Measurements from ENCODE around the gene AMER3.

Gene AMER3

GRCh38 chr2:130799295-130799694 is 44.0 kb downstream of the AMER3 start:
- Histone ChIP-seq H2BK12ac (ENCODE audit: low read length in 2 of 2) (no peak overlapping the region), H2BK15ac (ENCODE audit: low read depth, poor library complexity, severe bottlenecking) (no peak overlapping the region), H4K8ac (ENCODE audit: low read length) (no peak overlapping the region), H3K36me3 (ENCODE audit: control insufficient read depth in 1 of 2, insufficient read depth in 2 of 2, low read depth in 1 of 2, low read length in 2 of 2) (no peaks in the 10 kb centered on the region), H4K91ac (ENCODE audit: low read length) (no peak overlapping the region), H2BK120ac (ENCODE audit: low read depth, low read length) (no peak overlapping the region), H3K4me2 (ENCODE audit: low read length, poor library complexity, severe bottlenecking) (no peak overlapping the region), H3K9me3 (ENCODE audit: control insufficient read depth, low read length) (no peaks in the 10 kb centered on the region), H2AFZ (ENCODE audit: low read depth, low read length) (no peak overlapping the region), H3K79me1 (replicated peaks; ENCODE audit: low read length, poor library complexity, severe bottlenecking) (no peaks in the 10 kb centered on the region), H3K9ac (ENCODE audit: low read length) (no peak overlapping the region), H3K27me3 (ENCODE audit: control insufficient read depth in 1 of 2, insufficient read depth in 1 of 2, low read length in 2 of 2) (peaks cover 0 to 19% of the 10 kb centered on the region in 2 experiments), H2BK5ac (ENCODE audit: low read depth, low read length, poor library complexity, severe bottlenecking) (no peak overlapping the region), H3K14ac (ENCODE audit: low read length in 2 of 2) (no peak overlapping the region), H2AK5ac (ENCODE audit: low read length, severe bottlenecking) (no peak overlapping the region), H3K4ac (ENCODE audit: low read depth in 1 of 2, low read length in 2 of 2) (no peak overlapping the region), H3K4me1 (ENCODE audit: control insufficient read depth, insufficient read depth, low read depth, low read length) (peaks cover 15% of the 10 kb centered on the region), H3K27ac (ENCODE audit: low read length, poor library complexity, severe bottlenecking) (no peak overlapping the region), H3K4me3 (ENCODE audit: insufficient read depth in 1 of 2, low read depth in 1 of 2, low read length in 2 of 2) (no peak overlapping the region), H3K23ac (ENCODE audit: low read length in 2 of 2) (no peak overlapping the region), H3K18ac (ENCODE audit: low read depth in 1 of 2, low read length in 2 of 2) (no peak overlapping the region)
- WGBS = 75% methylated on average over 1 of the region's 1 CpG
- DNase-seq = no peak

- Histone ChIP-seq H2BK15ac (ENCODE audit: low read depth, poor library complexity, severe bottlenecking) (no peak overlapping the region), H3K4me3 (ENCODE audit: insufficient read depth in 1 of 2, low read depth in 1 of 2, low read length in 2 of 2) (no peak overlapping the region), H2BK120ac (ENCODE audit: low read depth, low read length) (no peak overlapping the region), H3K9me3 (ENCODE audit: control insufficient read depth, low read length) (no peaks in the 10 kb centered on the region), H4K91ac (ENCODE audit: low read length) (no peak overlapping the region), H2BK5ac (ENCODE audit: low read depth, low read length, poor library complexity, severe bottlenecking) (no peak overlapping the region), H2AK5ac (ENCODE audit: low read length, severe bottlenecking) (no peak overlapping the region), H3K79me1 (replicated peaks; ENCODE audit: low read length, poor library complexity, severe bottlenecking) (no peaks in the 10 kb centered on the region), H3K36me3 (ENCODE audit: control insufficient read depth in 1 of 2, insufficient read depth in 2 of 2, low read depth in 1 of 2, low read length in 2 of 2) (no peaks in the 10 kb centered on the region), H3K18ac (ENCODE audit: low read depth in 1 of 2, low read length in 2 of 2) (no peak overlapping the region), H3K27ac (ENCODE audit: low read length, poor library complexity, severe bottlenecking) (no peak overlapping the region), H3K14ac (ENCODE audit: low read length in 2 of 2) (no peak overlapping the region), H3K27me3 (ENCODE audit: control insufficient read depth in 1 of 2, insufficient read depth in 1 of 2, low read length in 2 of 2) (no peaks in the 10 kb centered on the region), H2AFZ (ENCODE audit: low read depth, low read length) (no peak overlapping the region), H2BK12ac (ENCODE audit: low read length in 2 of 2) (no peak overlapping the region), H3K4ac (ENCODE audit: low read depth in 1 of 2, low read length in 2 of 2) (no peak overlapping the region), H4K8ac (ENCODE audit: low read length) (no peak overlapping the region), H3K23ac (ENCODE audit: low read length in 2 of 2) (no peak overlapping the region), H3K4me1 (ENCODE audit: control insufficient read depth, insufficient read depth, low read depth, low read length) (peaks cover 3% of the 10 kb centered on the region), H3K4me2 (ENCODE audit: low read length, poor library complexity, severe bottlenecking) (no peak overlapping the region), H3K9ac (ENCODE audit: low read length) (no peak overlapping the region)
- WGBS = 84% methylated on average over 3 of the region's 4 CpGs
- no peak for DNase-seq
Measured at GRCh38 chr2:130805613-130806012, 50.3 kb downstream of the AMER3 start.

- no peaks in the 10 kb centered on the region for H3K36me3 ChIP-seq (ENCODE audit: control insufficient read depth in 1 of 2, insufficient read depth in 2 of 2, low read depth in 1 of 2, low read length in 2 of 2)
- no peak overlapping the region for H2BK5ac ChIP-seq (ENCODE audit: low read depth, low read length, poor library complexity, severe bottlenecking)
- no peak overlapping the region for H3K18ac ChIP-seq (ENCODE audit: low read depth in 1 of 2, low read length in 2 of 2)
- H3K27ac ChIP-seq (ENCODE audit: low read length, poor library complexity, severe bottlenecking) = no peak overlapping the region
- no peak overlapping the region for H2BK120ac ChIP-seq (ENCODE audit: low read depth, low read length)
- H3K4me2 ChIP-seq (ENCODE audit: low read length, poor library complexity, severe bottlenecking) = no peak overlapping the region
- H3K4me1 ChIP-seq (ENCODE audit: control insufficient read depth, insufficient read depth, low read depth, low read length) = peaks cover 3% of the 10 kb centered on the region
- H2BK12ac ChIP-seq (ENCODE audit: low read length in 2 of 2) = no peak overlapping the region
- no peak overlapping the region for H4K8ac ChIP-seq (ENCODE audit: low read length)
- no peak overlapping the region for H3K4ac ChIP-seq (ENCODE audit: low read depth in 1 of 2, low read length in 2 of 2)
- no peaks in the 10 kb centered on the region for H3K79me1 ChIP-seq (replicated peaks; ENCODE audit: low read length, poor library complexity, severe bottlenecking)
- H2AK5ac ChIP-seq (ENCODE audit: low read length, severe bottlenecking) = no peak overlapping the region
- H3K4me3 ChIP-seq (ENCODE audit: insufficient read depth in 1 of 2, low read depth in 1 of 2, low read length in 2 of 2) = no peak overlapping the region
- no peak for DNase-seq
- H4K91ac ChIP-seq (ENCODE audit: low read length) = no peak overlapping the region
- H2BK15ac ChIP-seq (ENCODE audit: low read depth, poor library complexity, severe bottlenecking) = no peak overlapping the region
- H3K9ac ChIP-seq (ENCODE audit: low read length) = no peak overlapping the region
- 65% methylated on average over 4 of the region's 4 CpGs for WGBS
- H3K27me3 ChIP-seq (ENCODE audit: control insufficient read depth in 1 of 2, insufficient read depth in 1 of 2, low read length in 2 of 2) = no peaks in the 10 kb centered on the region
- no peak overlapping the region for H3K23ac ChIP-seq (ENCODE audit: low read length in 2 of 2)
- H2AFZ ChIP-seq (ENCODE audit: low read depth, low read length) = no peak overlapping the region
- H3K9me3 ChIP-seq (ENCODE audit: control insufficient read depth, low read length) = no peaks in the 10 kb centered on the region
- no peak overlapping the region for H3K14ac ChIP-seq (ENCODE audit: low read length in 2 of 2)
Measured at GRCh38 chr2:130806370-130806769, 51.0 kb downstream of the AMER3 start.

GRCh38 chr2:130807659-130808385 is 52.5 kb downstream of the AMER3 start:
- Histone ChIP-seq H2AFZ (ENCODE audit: low read depth, low read length) (no peak overlapping the region), H2BK5ac (ENCODE audit: low read depth, low read length, poor library complexity, severe bottlenecking) (no peak overlapping the region), H3K4me1 (ENCODE audit: control insufficient read depth, insufficient read depth, low read depth, low read length) (peaks cover 3% of the 10 kb centered on the region), H4K91ac (ENCODE audit: low read length) (no peak overlapping the region), H3K9ac (ENCODE audit: low read length) (no peak overlapping the region), H2BK12ac (ENCODE audit: low read length in 2 of 2) (no peak overlapping the region), H3K23ac (ENCODE audit: low read length in 2 of 2) (no peak overlapping the region), H3K79me1 (replicated peaks; ENCODE audit: low read length, poor library complexity, severe bottlenecking) (no peaks in the 10 kb centered on the region), H3K14ac (ENCODE audit: low read length in 2 of 2) (no peak overlapping the region), H3K27ac (ENCODE audit: low read length, poor library complexity, severe bottlenecking) (no peak overlapping the region), H2BK15ac (ENCODE audit: low read depth, poor library complexity, severe bottlenecking) (no peak overlapping the region), H3K4me2 (ENCODE audit: low read length, poor library complexity, severe bottlenecking) (no peak overlapping the region), H3K4ac (ENCODE audit: low read depth in 1 of 2, low read length in 2 of 2) (no peak overlapping the region), H3K18ac (ENCODE audit: low read depth in 1 of 2, low read length in 2 of 2) (no peak overlapping the region), H2BK120ac (ENCODE audit: low read depth, low read length) (no peak overlapping the region), H3K9me3 (ENCODE audit: control insufficient read depth, low read length) (no peaks in the 10 kb centered on the region), H4K8ac (ENCODE audit: low read length) (no peak overlapping the region), H3K4me3 (ENCODE audit: insufficient read depth in 1 of 2, low read depth in 1 of 2, low read length in 2 of 2) (no peak overlapping the region), H2AK5ac (ENCODE audit: low read length, severe bottlenecking) (no peak overlapping the region), H3K36me3 (ENCODE audit: control insufficient read depth in 1 of 2, insufficient read depth in 2 of 2, low read depth in 1 of 2, low read length in 2 of 2) (no peaks in the 10 kb centered on the region), H3K27me3 (ENCODE audit: control insufficient read depth in 1 of 2, insufficient read depth in 1 of 2, low read length in 2 of 2) (no peaks in the 10 kb centered on the region)
- no peak for DNase-seq
- WGBS = 85% methylated on average over 8 of the region's 14 CpGs
